K562 (cell line): Measurements from ENCODE around the gene FBN1. TPM values are rescaled to one million over a fixed set of nuclear protein-coding genes. Genes with fewer than 3 reads are reported as not detected.

Experiments
- CEBPG ChIP-seq, 3 experiments: fragments of 200-800 bp in 1 of 3; sonication (Bioruptor generic) in 1 of 3; sonication (generic) in 1 of 3; formaldehyde crosslinking in 1 of 3; IDR thresholded peaks in 2 of 3; conservative IDR thresholded peaks in 1 of 3; 2 replicates each; pipeline versions ENCODE4 v1.6.1 to v1.8.0; 2016 to 2022; ENCODE audit warnings: missing compliant biosample characterization in 2 of 3, missing genetic modification characterization in 2 of 3, mild to moderate bottlenecking in 1 of 3, missing genetic modification reagents in 1 of 3
- CXXC5 ChIP-seq: fragments of 250-450 bp; sonication (Bioruptor Pico); IDR thresholded peaks from 2 replicates; pipeline ENCODE4 v1.8.0; 2022; ENCODE audit warnings: inconsistent platforms, mild to moderate bottlenecking, moderate library complexity
- EP400 ChIP-seq: fragments of 450-650 bp; IDR thresholded peaks from 2 replicates; pipeline ENCODE4 v1.6.1; 2017; ENCODE audit warnings: antibody characterized with exemption, mild to moderate bottlenecking, moderate library complexity
- FOSL1 ChIP-seq: fragments of 200-800 bp; sonication (Bioruptor generic); conservative IDR thresholded peaks from 2 replicates; pipeline ENCODE4 v1.6.1; 2016; ENCODE audit warnings: missing genetic modification characterization, missing compliant biosample characterization
- GATAD2B ChIP-seq: fragments of 450-650 bp; IDR thresholded peaks from 2 replicates; pipeline ENCODE4 v1.6.1; 2017; ENCODE audit warnings: mild to moderate bottlenecking, borderline replicate concordance
- JUND ChIP-seq, 2 experiments: IDR thresholded peaks; 2 replicates in 1 of 2; 3 replicates in 1 of 2; pipeline ENCODE4 v1.6.1; 2011; ENCODE audit warnings: borderline replicate concordance in 2 of 2, low read depth in 2 of 2, low read length in 2 of 2, improper control_type of control experiment in 1 of 2, missing biosample characterization in 1 of 2, missing genetic modification characterization in 1 of 2, missing genetic modification reagents in 1 of 2
- L3MBTL2 ChIP-seq: fragments of 450-650 bp; IDR thresholded peaks from 2 replicates; pipeline ENCODE4 v1.6.1; 2016; ENCODE audit warnings: mild to moderate bottlenecking, moderate library complexity
- NCOR1 ChIP-seq: fragments of 450-650 bp; IDR thresholded peaks from 2 replicates; pipeline ENCODE4 v1.6.1; 2016; ENCODE audit warnings: mild to moderate bottlenecking, moderate library complexity
- NFE2L1 ChIP-seq: fragments of 450-650 bp; IDR thresholded peaks from 2 replicates; pipeline ENCODE4 v1.6.1; 2016; ENCODE audit warnings: missing genetic modification characterization, low read depth, mild to moderate bottlenecking, missing compliant biosample characterization, moderate library complexity, borderline replicate concordance
- NONO ChIP-seq, 2 experiments: fragments of 200-400 bp in 1 of 2; fragments of 450-650 bp in 1 of 2; formaldehyde crosslinking in 1 of 2; IDR thresholded peaks; 2 replicates each; pipeline ENCODE4 v1.6.1; 2017; ENCODE audit warnings: low read depth in 2 of 2, mild to moderate bottlenecking in 2 of 2, moderate library complexity in 2 of 2, low read length in 1 of 2
- PBX2 ChIP-seq, 2 experiments: IDR thresholded peaks in 1 of 2; conservative IDR thresholded peaks in 1 of 2; 2 replicates each; pipeline ENCODE4 v1.6.1; 2016; ENCODE audit warnings: low read depth in 2 of 2, mild to moderate bottlenecking in 1 of 2, missing compliant biosample characterization in 1 of 2, missing genetic modification characterization in 1 of 2, moderate library complexity in 1 of 2
- PHB ChIP-seq: fragments of 250-450 bp; sonication (Bioruptor Pico); IDR thresholded peaks from 2 replicates; pipeline ENCODE4 v1.5.0; 2021
- RBM15 ChIP-seq: fragments of 200-400 bp; formaldehyde crosslinking; IDR thresholded peaks from 2 replicates; pipeline ENCODE4 v1.6.1; 2018; ENCODE audit warnings: mild to moderate bottlenecking, low read length, moderate library complexity; ENCODE audit not compliant: insufficient read depth
- RCOR1 ChIP-seq, 2 experiments: IDR thresholded peaks; 2 replicates each; pipeline ENCODE4 v1.6.1; 2012; ENCODE audit warnings: low read depth in 2 of 2, low read length in 2 of 2, borderline replicate concordance in 1 of 2, improper control_type of control experiment in 1 of 2
- SMARCC2 ChIP-seq: fragments of 450-650 bp; IDR thresholded peaks from 2 replicates; pipeline ENCODE4 v1.6.1; 2017; ENCODE audit warnings: antibody characterized with exemption, moderate library complexity, mild to moderate bottlenecking, low read depth
- TAL1 ChIP-seq: fragments of 450-650 bp; IDR thresholded peaks from 2 replicates; pipeline ENCODE4 v1.6.1; 2016; ENCODE audit warnings: mild to moderate bottlenecking
- ZFP1 ChIP-seq: fragments of 450-650 bp; formaldehyde crosslinking; IDR thresholded peaks from 2 replicates; pipeline ENCODE4 v1.4.0; 2020; ENCODE audit warnings: mild to moderate bottlenecking, mixed read lengths
- ZNF124 ChIP-seq: sonication (generic); formaldehyde crosslinking; IDR thresholded peaks from 2 replicates; pipeline ENCODE4 v1.8.1; 2022; ENCODE audit warnings: missing genetic modification reagents
- ZNF644 ChIP-seq: fragments of 200-800 bp; sonication (Bioruptor generic); IDR thresholded peaks from 2 replicates; pipeline ENCODE4 v1.6.1; 2016; ENCODE audit warnings: low read depth, missing genetic modification characterization, missing compliant biosample characterization
- polyA plus RNA-seq, 8 experiments: library from polyadenylated mRNA; depleted of rRNA in 4 of 8; stranded (reverse) in 5 of 8; unstranded in 3 of 8; fragments of >200 nt; fragmentation: Nextera tagmentation in 2 of 8; fragmentation: Illumina TruSeq in 1 of 8; extraction: Ambion mirVana in 2 of 8; extraction: Trizol in 1 of 8; gene quantifications; 2 replicates each; pipeline versions ENCODE4 v1.2.1 to v1.2.3, GENCODE V29; 2011 to 2014; ENCODE audit warnings: inconsistent platforms in 1 of 8, missing spikeins in 1 of 8
- total RNA-seq, 7 experiments: library from RNA; depleted of rRNA in 6 of 7; stranded (reverse); fragments of >200 nt in 6 of 7; fragmentation: Illumina TruSeq in 2 of 7; extraction: Trizol in 2 of 7; gene quantifications; 2 replicates each; pipeline versions ENCODE4 v1.2.1 to v1.2.3, GENCODE V29; 2011 to 2021; ENCODE audit warnings: low replicate concordance in 1 of 7
- TF ChIP-seq, protein P1 (sequence below): fragments of 450-650 bp; IDR thresholded peaks from 2 replicates; pipeline ENCODE4 v1.6.1; 2016; ENCODE audit warnings: mild to moderate bottlenecking

FBN1 gene
- total and polyA plus RNA-seq, 9 of the 15 experiments (the other 6 are each of a cell fraction or from before 2014, with no cell fraction given): 0.15 to 1.2 (median 0.60) TPM

GRCh38 chr15:48555241-48555881, 90.1 kb downstream of the FBN1 start (continued):
- TF ChIP-seq NCOR1 (peak; percentile 72), ZNF124 (CRISPR knock-in tag) (no peak), ZNF644 (peak; percentile 60; the same call in 1 of the 2 replicates), NONO (IDR thresholded peaks at IDR 0.05; ENCODE audit: low read depth in 2 of 2, low read length in 1 of 2) (peak in 1 of 2 experiments; percentile 30; a peak in 1 of 4 replicates), TAL1 (peak; percentile 65), CXXC5 (CRISPR knock-in tag) (peak; percentile 55), EP400 (0 out of 2 replicates have a peak, but pooled peaks have one; percentile 27), NFE2L1 (tag) (peak; percentile 26; the same call in 1 of the 2 replicates), PBX2 (CRISPR knock-in tag; IDR thresholded peaks at IDR 0.05; ENCODE audit: low read depth) (no peak), PBX2 (tag; conservative IDR thresholded peaks at IDR 0.05; ENCODE audit: low read depth) (peak; percentile 57), GATAD2B (peak; percentile 83), FOSL1 (tag) (peak; percentile 73), ZFP1 (peak; percentile 94), PHB (no peak), SMARCC2 (peak; percentile 55), CEBPG (CRISPR knock-in tag; IDR thresholded peaks at IDR 0.05) (no peak), CEBPG (tag; conservative IDR thresholded peaks at IDR 0.05 in 1 of 2, IDR thresholded peaks at IDR 0.05 in 1 of 2) (0 out of 4 replicates have a peak, but pooled peaks of 1 of the 2 experiments have one; percentile 25), L3MBTL2 (0 out of 2 replicates have a peak, but pooled peaks have one; percentile 20), JUND (IDR thresholded peaks at IDR 0.05; ENCODE audit: borderline replicate concordance, low read depth, low read length) (no peak), JUND (tag; IDR thresholded peaks at IDR 0.05; ENCODE audit: borderline replicate concordance, low read depth, low read length) (peak; percentile 40; the same call in 1 of the 3 replicates), RBM15 (no peak), RCOR1 (IDR thresholded peaks at IDR 0.05; ENCODE audit: borderline replicate concordance in 1 of 2, low read depth in 2 of 2, low read length in 2 of 2) (peak; percentile 87 to 91; a peak in 3 of 4 replicates)
- TF ChIP-seq, protein P1, sequence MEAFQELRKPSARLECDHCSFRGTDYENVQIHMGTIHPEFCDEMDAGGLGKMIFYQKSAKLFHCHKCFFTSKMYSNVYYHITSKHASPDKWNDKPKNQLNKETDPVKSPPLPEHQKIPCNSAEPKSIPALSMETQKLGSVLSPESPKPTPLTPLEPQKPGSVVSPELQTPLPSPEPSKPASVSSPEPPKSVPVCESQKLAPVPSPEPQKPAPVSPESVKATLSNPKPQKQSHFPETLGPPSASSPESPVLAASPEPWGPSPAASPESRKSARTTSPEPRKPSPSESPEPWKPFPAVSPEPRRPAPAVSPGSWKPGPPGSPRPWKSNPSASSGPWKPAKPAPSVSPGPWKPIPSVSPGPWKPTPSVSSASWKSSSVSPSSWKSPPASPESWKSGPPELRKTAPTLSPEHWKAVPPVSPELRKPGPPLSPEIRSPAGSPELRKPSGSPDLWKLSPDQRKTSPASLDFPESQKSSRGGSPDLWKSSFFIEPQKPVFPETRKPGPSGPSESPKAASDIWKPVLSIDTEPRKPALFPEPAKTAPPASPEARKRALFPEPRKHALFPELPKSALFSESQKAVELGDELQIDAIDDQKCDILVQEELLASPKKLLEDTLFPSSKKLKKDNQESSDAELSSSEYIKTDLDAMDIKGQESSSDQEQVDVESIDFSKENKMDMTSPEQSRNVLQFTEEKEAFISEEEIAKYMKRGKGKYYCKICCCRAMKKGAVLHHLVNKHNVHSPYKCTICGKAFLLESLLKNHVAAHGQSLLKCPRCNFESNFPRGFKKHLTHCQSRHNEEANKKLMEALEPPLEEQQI: no peak
